A549 (cell line): ENCODE data around the gene TM7SF2.

Experiments used
- BHLHE40 ChIP-seq: IDR thresholded peaks from 2 replicates; pipeline ENCODE4 v1.6.1; 2012; ENCODE audit warnings: low read depth, low read length, inconsistent platforms
- CEBPB ChIP-seq, 2 experiments: fragments of >200 bp in 1 of 2; sonication (Bioruptor Twin) in 1 of 2; formaldehyde crosslinking in 1 of 2; IDR thresholded peaks; 2 replicates each; pipeline ENCODE4 v1.6.1; 2012 to 2016
- ESRRA ChIP-seq: fragments of 150-350 bp; IDR thresholded peaks from 2 replicates; pipeline ENCODE4 v1.6.1; 2014; ENCODE audit warnings: mild to moderate bottlenecking, low read length, borderline replicate concordance
- FOXS1 ChIP-seq: fragments of 250-450 bp; sonication (Bioruptor Pico); IDR thresholded peaks from 2 replicates; pipeline ENCODE4 v1.5.0; 2020; ENCODE audit warnings: mild to moderate bottlenecking, moderate library complexity
- POLR2A ChIP-seq: IDR thresholded peaks from 2 replicates; pipeline ENCODE4 v1.6.1; 2012; ENCODE audit warnings: mild to moderate bottlenecking, low read length
- SREBF2 ChIP-seq: fragments of 450-650 bp; IDR thresholded peaks from 2 replicates; pipeline ENCODE4 v1.6.1; 2014; ENCODE audit warnings: mild to moderate bottlenecking, moderate library complexity
- TFCP2L1 ChIP-seq: fragments of 250-450 bp; sonication (Bioruptor Pico); IDR thresholded peaks from 2 replicates; pipeline ENCODE4 v1.5.0; 2021; ENCODE audit warnings: mild to moderate bottlenecking
- ZC3H11A ChIP-seq: fragments of 450-650 bp; IDR thresholded peaks from 2 replicates; pipeline ENCODE4 v1.6.1; 2014; ENCODE audit warnings: antibody characterized with exemption, mild to moderate bottlenecking
- TF ChIP-seq, protein P1 (sequence below): fragments of >200 bp; sonication (Bioruptor Twin); formaldehyde crosslinking; IDR thresholded peaks from 3 replicates; pipeline ENCODE4 v1.5.1; 2016
- TF ChIP-seq, protein P2 (sequence below): IDR thresholded peaks from 2 replicates; pipeline ENCODE4 v1.6.1; 2012
- TF ChIP-seq, protein P3 (sequence below): IDR thresholded peaks from 2 replicates; pipeline ENCODE4 v1.6.1; 2012
- TF ChIP-seq, protein P4 (sequence below): fragments of 200-600 bp; sonication (generic); IDR thresholded peaks from 2 replicates; pipeline ENCODE4 v1.6.1; 2016; ENCODE audit warnings: antibody characterized with exemption, mild to moderate bottlenecking, moderate library complexity

DNA sequence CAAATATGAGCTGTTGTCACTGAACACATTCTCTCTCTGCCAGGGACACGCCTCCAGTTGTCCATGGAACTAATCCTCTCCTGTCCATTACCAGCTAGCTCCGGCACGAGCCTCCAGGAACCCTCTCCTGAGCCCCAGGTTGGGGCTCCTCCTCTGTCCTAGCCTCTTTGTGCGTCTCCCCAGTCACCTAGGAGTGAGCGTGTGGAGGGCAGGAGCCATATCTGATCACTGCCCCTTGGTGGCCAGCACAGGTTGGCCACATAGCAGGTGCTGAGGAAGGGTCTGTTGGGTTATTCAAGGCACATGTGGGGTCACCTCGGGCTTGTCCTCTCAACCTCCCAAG is 20.2 kb downstream of the TM7SF2 start:
- TF ChIP-seq CEBPB (IDR thresholded peaks at IDR 0.05), result no peak
- TF ChIP-seq, protein P1, sequence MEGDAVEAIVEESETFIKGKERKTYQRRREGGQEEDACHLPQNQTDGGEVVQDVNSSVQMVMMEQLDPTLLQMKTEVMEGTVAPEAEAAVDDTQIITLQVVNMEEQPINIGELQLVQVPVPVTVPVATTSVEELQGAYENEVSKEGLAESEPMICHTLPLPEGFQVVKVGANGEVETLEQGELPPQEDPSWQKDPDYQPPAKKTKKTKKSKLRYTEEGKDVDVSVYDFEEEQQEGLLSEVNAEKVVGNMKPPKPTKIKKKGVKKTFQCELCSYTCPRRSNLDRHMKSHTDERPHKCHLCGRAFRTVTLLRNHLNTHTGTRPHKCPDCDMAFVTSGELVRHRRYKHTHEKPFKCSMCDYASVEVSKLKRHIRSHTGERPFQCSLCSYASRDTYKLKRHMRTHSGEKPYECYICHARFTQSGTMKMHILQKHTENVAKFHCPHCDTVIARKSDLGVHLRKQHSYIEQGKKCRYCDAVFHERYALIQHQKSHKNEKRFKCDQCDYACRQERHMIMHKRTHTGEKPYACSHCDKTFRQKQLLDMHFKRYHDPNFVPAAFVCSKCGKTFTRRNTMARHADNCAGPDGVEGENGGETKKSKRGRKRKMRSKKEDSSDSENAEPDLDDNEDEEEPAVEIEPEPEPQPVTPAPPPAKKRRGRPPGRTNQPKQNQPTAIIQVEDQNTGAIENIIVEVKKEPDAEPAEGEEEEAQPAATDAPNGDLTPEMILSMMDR, result no peak
- TF ChIP-seq FOXS1, result no peak
- no peak for TF ChIP-seq POLR2A
- TF ChIP-seq SREBF2, result no peak
- TF ChIP-seq, protein P2, sequence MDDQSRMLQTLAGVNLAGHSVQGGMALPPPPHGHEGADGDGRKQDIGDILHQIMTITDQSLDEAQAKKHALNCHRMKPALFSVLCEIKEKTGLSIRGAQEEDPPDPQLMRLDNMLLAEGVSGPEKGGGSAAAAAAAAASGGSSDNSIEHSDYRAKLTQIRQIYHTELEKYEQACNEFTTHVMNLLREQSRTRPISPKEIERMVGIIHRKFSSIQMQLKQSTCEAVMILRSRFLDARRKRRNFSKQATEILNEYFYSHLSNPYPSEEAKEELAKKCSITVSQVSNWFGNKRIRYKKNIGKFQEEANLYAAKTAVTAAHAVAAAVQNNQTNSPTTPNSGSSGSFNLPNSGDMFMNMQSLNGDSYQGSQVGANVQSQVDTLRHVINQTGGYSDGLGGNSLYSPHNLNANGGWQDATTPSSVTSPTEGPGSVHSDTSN, result no peak
- no peak for TF ChIP-seq ZC3H11A
- TF ChIP-seq BHLHE40, result no peak
- no peak for TF ChIP-seq TFCP2L1 (CRISPR knock-in tag)
- TF ChIP-seq ESRRA, result no peak
- TF ChIP-seq, protein P3, sequence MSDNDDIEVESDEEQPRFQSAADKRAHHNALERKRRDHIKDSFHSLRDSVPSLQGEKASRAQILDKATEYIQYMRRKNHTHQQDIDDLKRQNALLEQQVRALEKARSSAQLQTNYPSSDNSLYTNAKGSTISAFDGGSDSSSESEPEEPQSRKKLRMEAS, result no peak
- TF ChIP-seq, protein P4, sequence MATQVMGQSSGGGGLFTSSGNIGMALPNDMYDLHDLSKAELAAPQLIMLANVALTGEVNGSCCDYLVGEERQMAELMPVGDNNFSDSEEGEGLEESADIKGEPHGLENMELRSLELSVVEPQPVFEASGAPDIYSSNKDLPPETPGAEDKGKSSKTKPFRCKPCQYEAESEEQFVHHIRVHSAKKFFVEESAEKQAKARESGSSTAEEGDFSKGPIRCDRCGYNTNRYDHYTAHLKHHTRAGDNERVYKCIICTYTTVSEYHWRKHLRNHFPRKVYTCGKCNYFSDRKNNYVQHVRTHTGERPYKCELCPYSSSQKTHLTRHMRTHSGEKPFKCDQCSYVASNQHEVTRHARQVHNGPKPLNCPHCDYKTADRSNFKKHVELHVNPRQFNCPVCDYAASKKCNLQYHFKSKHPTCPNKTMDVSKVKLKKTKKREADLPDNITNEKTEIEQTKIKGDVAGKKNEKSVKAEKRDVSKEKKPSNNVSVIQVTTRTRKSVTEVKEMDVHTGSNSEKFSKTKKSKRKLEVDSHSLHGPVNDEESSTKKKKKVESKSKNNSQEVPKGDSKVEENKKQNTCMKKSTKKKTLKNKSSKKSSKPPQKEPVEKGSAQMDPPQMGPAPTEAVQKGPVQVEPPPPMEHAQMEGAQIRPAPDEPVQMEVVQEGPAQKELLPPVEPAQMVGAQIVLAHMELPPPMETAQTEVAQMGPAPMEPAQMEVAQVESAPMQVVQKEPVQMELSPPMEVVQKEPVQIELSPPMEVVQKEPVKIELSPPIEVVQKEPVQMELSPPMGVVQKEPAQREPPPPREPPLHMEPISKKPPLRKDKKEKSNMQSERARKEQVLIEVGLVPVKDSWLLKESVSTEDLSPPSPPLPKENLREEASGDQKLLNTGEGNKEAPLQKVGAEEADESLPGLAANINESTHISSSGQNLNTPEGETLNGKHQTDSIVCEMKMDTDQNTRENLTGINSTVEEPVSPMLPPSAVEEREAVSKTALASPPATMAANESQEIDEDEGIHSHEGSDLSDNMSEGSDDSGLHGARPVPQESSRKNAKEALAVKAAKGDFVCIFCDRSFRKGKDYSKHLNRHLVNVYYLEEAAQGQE, result no peak
